Psoas muscle (tissue), 8 donors: Measurements from ENCODE around the gene ARRB2. TPM values are rescaled to one million over a fixed set of nuclear protein-coding genes. Genes with fewer than 3 reads are reported as not detected.

Experiments
- ATAC-seq, 4 donors: fragments of 200-7000 bp; cut with Tn5 transposase; one replicate each; pipeline ENCODE4 v1.9.1; 2020; ENCODE audit warnings: moderate library complexity in 3 of 4, mild to moderate bottlenecking in 2 of 4
- DNase-seq, 2 donors: peaks; one replicate each; pipeline ENCODE4 v3.0.0-alpha.2; 2020
- H3K27ac ChIP-seq: fragments of 200-600 bp; one replicate; pipeline ENCODE4 v1.8.0; 2022
- H3K27me3 ChIP-seq, 3 donors: fragments of 200-600 bp in 1 of 3; one replicate each; pipeline versions ENCODE4 v1.6.1 to v1.8.0; 2013 to 2022; ENCODE audit warnings: low read length in 2 of 3, mild to moderate bottlenecking in 2 of 3, moderate library complexity in 1 of 3; ENCODE audit not compliant: insufficient read depth in 3 of 3
- H3K36me3 ChIP-seq, 2 donors: fragments of 200-600 bp in 1 of 2; one replicate each; pipeline versions ENCODE4 v1.6.1 to v1.8.0; 2013 to 2022; ENCODE audit warnings: low read depth in 1 of 2, mild to moderate bottlenecking in 1 of 2, moderate library complexity in 1 of 2; ENCODE audit not compliant: insufficient read depth in 1 of 2
- H3K4me1 ChIP-seq: fragments of 200-600 bp; one replicate; pipeline ENCODE4 v1.8.0; 2022
- H3K4me3 ChIP-seq: fragments of 200-600 bp; one replicate; pipeline ENCODE4 v1.8.0; 2022; ENCODE audit warnings: mild to moderate bottlenecking
- H3K9me3 ChIP-seq: fragments of 200-600 bp; one replicate; pipeline ENCODE4 v1.8.0; 2022
- CTCF ChIP-seq: fragments of 200-600 bp; IDR thresholded peaks from one replicate; pipeline ENCODE4 v1.8.0; 2022; ENCODE audit warnings: antibody characterized with exemption
- WGBS, 3 donors: extraction: QIAGEN DNeasy Blood & Tissue Kit; methylation state at CpG; one replicate each; pipeline versions ENCODE4 v1.1.6 to v1.1.7; 2013; 5-methylcytosine and 5-hydroxymethylcytosine counted together
- intact Hi-C, 2 donors: fragments of 100-400 bp; cut with DNase I; formaldehyde crosslinking; loops; one replicate each; pipeline versions ENCODE4 v1.11.0 to v1.14.2; 2022
- polyA plus RNA-seq, 3 donors: library from polyadenylated mRNA; stranded (reverse); fragments of 200-250 nt; gene quantifications; one replicate each; pipeline ENCODE4 v1.2.3, GENCODE V29; 2013
- total RNA-seq, 4 donors: library from RNA; stranded (reverse); fragmentation: NEBNext Ultra II Directional in 2 of 4; extraction: Animal tissue kit (Norgen Biotek cat#: 25700) in 2 of 4; gene quantifications; one replicate each; pipeline versions ENCODE4 v1.2.1 to v1.2.4, GENCODE V29; 2021 to 2023
- donor health status: healthy with polysubstance abuse.
- donor health status: DM: no; HTN: no; CAD: no; lungs with moderate emphysema.
- donor health status: Bipolar disorder and iron deficiency.
- donor health status: healthy.
- donor health status: DM: yes; HTN: yes; CAD: no.
- donor health status: DM: no; HTN: no; CAD: no.
- donor health status: DM: no; HTN: no; CAD: no.
- donor health status: DM: yes; HTN: yes; CAD: no.

Gene ARRB2
- total and polyA plus RNA-seq, 7 donors, result 6.6 to 16.5 (median 12.1) TPM

GRCh38 chr17:4704991-4705390, 5.4 kb upstream of the ARRB2 start:
- DNase-seq (no peak), ATAC-seq (no peak)
- WGBS, 3 donors, result 94 to 95% (median 95%) methylated on average over 15 of the region's 15 CpGs
- Histone ChIP-seq H3K4me3 (peak overlapping the region; percentile 82), H3K27me3 (no peaks in the 10 kb centered on the region), H3K9me3 (no peaks in the 10 kb centered on the region), H3K36me3 (no peaks in the 10 kb centered on the region), H3K27ac (no peak overlapping the region), H3K4me1 (no peaks in the 10 kb centered on the region)
- intact Hi-C loops, result no loop called here
- TF ChIP-seq CTCF, result no peak

GRCh38 chr17:4706121-4706520, 4.3 kb upstream of the ARRB2 start:
- intact Hi-C loops, result no loop called here
- H3K4me1 ChIP-seq, result peaks cover 3% of the 10 kb centered on the region
- ATAC-seq, result no peak
- H3K9me3 ChIP-seq, result no peaks in the 10 kb centered on the region
- WGBS, 3 donors, result 78 to 82% (median 80%) methylated on average over 7 of the region's 7 CpGs
- no peak for DNase-seq
- H3K4me3 ChIP-seq, result no peak overlapping the region
- H3K27ac ChIP-seq, result no peak overlapping the region
- H3K27me3 ChIP-seq, result no peaks in the 10 kb centered on the region
- TF ChIP-seq CTCF, result no peak
- no peaks in the 10 kb centered on the region for H3K36me3 ChIP-seq

GRCh38 chr17:4708436-4708835, 2.0 kb upstream of the ARRB2 start:
- ATAC-seq, result no peak
- intact Hi-C loops, result no loop called here
- H3K4me1 ChIP-seq, result peaks cover 15% of the 10 kb centered on the region
- DNase-seq, result no peak
- no peaks in the 10 kb centered on the region for H3K27me3 ChIP-seq
- H3K27ac ChIP-seq, result no peak overlapping the region
- H3K9me3 ChIP-seq, result no peaks in the 10 kb centered on the region
- H3K4me3 ChIP-seq, result no peak overlapping the region
- no peak for TF ChIP-seq CTCF
- WGBS, 3 donors, result 78 to 81% (median 79%) methylated on average over 8 of the region's 8 CpGs
- no peaks in the 10 kb centered on the region for H3K36me3 ChIP-seq

GRCh38 chr17:4710693-4711634, 532 bp downstream of the ARRB2 start:
- Histone ChIP-seq H3K4me1 (peaks cover 15% of the 10 kb centered on the region), H3K4me3 (peak overlapping the region; percentile 72), H3K27me3 (no peaks in the 10 kb centered on the region), H3K36me3 (no peaks in the 10 kb centered on the region), H3K9me3 (no peaks in the 10 kb centered on the region), H3K27ac (peak overlapping the region; percentile 54)
- no peak for TF ChIP-seq CTCF
- WGBS, 3 donors, result 5 to 9% (median 7%) methylated on average over 38 to 57 of the region's 57 CpGs
- peak in 3 of 4 donors; percentile 3 to 8 (median 5) for ATAC-seq
- intact Hi-C loops, result loop anchor here in 1 of 2 donors (5.0 kb wide), 1 partner anchor 191 kb away; the partner anchor contains the start of gene CHRNE
- peak; percentile 37 to 62 for DNase-seq
